Germinal center (tissue), 1 donor: Measurements from ENCODE around the gene PAX2.

Experiments
- DNase-seq: peaks from one replicate; pipeline ENCODE4 v3.0.0; 2012; ENCODE audit warnings: mixed read lengths, low spot score

PAX2 gene

GRCh38 chr10:100817268-100817839, 72.0 kb downstream of the PAX2 start:
- DNase-seq: no peak

- DNase-seq: no peak
Measured at GRCh38 chr10:100819424-100819823, 74.0 kb downstream of the PAX2 start.

GRCh38 chr10:100823194-100823593, 77.8 kb downstream of the PAX2 start:
- no peak for DNase-seq

GRCh38 chr10:100824886-100825285, 79.5 kb downstream of the PAX2 start:
- DNase-seq: no peak

- no peak for DNase-seq
Measured at GRCh38 chr10:100825325-100825875, 80.0 kb downstream of the PAX2 start.

GRCh38 chr10:100826031-100826651, 80.8 kb downstream of the PAX2 start:
- peak; percentile 65 for DNase-seq

- DNase-seq: no peak
Measured at GRCh38 chr10:100826661-100826982, 81.2 kb downstream of the PAX2 start.

GRCh38 chr10:100826983-100827818, 81.8 kb downstream of the PAX2 start:
- DNase-seq: peak; percentile 59

GRCh38 chr10:100827819-100828737, 82.7 kb downstream of the PAX2 start:
- DNase-seq: peak; percentile 63

- DNase-seq: peak; percentile 72
Measured at GRCh38 chr10:100828738-100829096, 83.3 kb downstream of the PAX2 start.

GRCh38 chr10:100829097-100829870, 83.9 kb downstream of the PAX2 start:
- peak; percentile 62 for DNase-seq

- DNase-seq: no peak
Measured at GRCh38 chr10:100829933-100830727, 84.7 kb downstream of the PAX2 start.

GRCh38 chr10:100830728-100831111, 85.3 kb downstream of the PAX2 start:
- DNase-seq: no peak

- no peak for DNase-seq
Measured at GRCh38 chr10:100831742-100832141, 86.4 kb downstream of the PAX2 start.

GRCh38 chr10:100835810-100836209, 90.4 kb downstream of the PAX2 start:
- DNase-seq: no peak

GRCh38 chr10:100836891-100837290, 91.5 kb downstream of the PAX2 start:
- DNase-seq: no peak

- DNase-seq: no peak
Measured at GRCh38 chr10:100837300-100837699, 91.9 kb downstream of the PAX2 start.

GRCh38 chr10:100838986-100839385, 93.6 kb downstream of the PAX2 start:
- no peak for DNase-seq

GRCh38 chr10:100841528-100841927, 96.1 kb downstream of the PAX2 start:
- DNase-seq: no peak

GRCh38 chr10:100847440-100847839, 102.1 kb downstream of the PAX2 start:
- no peak for DNase-seq
